Activated T-cell treated with anti-CD3 and anti-CD28 coated beads for 1 hour (primary cell): ENCODE measurements around the gene CYP39A1.

Experiments used
- DNase-seq: peaks from one replicate; pipeline ENCODE4 v3.0.0-alpha.2; 2020; ENCODE audit warnings: low read depth

The CYP39A1 gene

DNA sequence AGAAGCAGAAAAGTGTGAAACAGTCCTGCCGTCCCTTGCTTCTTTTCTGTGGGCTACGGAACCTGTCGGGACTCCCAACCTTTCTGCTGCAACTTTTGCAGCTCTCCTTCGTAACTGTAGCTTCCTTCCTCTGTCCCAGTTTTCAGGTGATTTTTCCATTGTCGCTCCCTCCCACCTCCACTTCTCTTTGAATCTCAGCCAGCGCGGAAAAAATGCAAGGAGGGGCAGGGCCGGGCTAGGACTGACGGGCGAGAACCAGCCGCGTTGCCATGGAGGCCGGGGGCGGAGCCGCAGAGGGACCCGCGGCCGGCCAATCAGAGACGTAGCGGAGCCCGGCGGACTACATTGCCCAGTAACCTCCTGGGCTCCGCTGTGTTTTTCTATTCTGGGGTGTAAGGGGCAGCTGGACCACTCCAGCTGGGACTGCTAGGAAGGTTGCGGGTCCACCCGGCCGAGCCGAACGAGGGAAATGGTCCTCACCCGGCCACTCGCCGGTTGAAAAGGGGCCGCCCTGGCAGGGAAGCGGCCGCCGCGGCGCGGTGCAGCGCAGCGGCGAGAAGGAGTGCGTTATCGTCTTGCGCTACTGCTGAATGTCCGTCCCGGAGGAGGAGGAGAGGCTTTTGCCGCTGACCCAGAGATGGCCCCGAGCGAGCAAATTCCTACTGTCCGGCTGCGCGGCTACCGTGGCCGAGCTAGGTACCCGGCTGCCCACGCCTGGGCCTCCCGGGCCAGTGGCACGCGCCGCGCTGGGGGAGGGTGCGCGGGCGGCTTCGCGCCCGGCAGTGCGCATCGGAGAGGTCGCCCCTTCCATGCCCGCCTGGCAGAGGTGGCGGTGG lies at the start of gene CYP39A1, which contains the start of gene SLC25A27:
Gene CYP39A1 (minus strand): TSS at position 216 of the 836 bp plus-strand sequence. CDS start 236 bp downstream, outside the sequence.
Gene SLC25A27 (plus strand): TSS at position 373 of the 836 bp plus-strand sequence. CDS start 218 bp downstream, at position 591.
- DNase-seq = peak; percentile 69

GRCh38 chr6:46699970-46700369 lies 47.4 kb upstream of the CYP39A1 start:
- DNase-seq = no peak

GRCh38 chr6:46690911-46691451 lies 38.4 kb upstream of the CYP39A1 start:
- no peak for DNase-seq

DNA sequence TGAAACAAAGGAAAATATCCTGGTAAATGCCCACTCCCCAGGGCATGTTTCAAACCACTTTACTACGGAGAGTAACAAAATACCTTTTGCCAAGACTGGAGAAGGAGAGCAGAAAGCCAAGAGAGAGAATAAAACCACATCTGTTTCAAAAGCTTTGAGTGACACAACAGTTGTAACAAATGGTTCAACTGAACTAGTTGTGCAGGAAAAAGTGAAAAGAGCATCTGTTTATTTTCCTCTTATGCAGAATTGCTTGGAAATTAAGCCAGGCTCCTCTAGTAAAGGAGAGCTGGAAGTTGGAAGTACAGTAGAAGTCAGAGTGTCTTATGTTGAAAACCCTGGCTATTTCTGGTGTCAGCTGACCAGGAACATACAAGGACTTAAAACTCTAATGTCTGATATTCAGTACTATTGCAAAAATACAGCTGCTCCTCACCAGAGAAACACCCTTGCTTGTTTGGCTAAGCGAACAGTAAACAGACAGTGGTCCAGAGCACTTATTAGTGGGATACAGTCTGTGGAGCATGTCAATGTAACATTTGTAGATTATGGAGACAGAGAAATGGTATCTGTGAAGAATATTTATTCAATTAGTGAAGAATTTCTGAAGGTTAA lies 37.6 kb upstream of the CYP39A1 start:
- DNase-seq = no peak

DNA sequence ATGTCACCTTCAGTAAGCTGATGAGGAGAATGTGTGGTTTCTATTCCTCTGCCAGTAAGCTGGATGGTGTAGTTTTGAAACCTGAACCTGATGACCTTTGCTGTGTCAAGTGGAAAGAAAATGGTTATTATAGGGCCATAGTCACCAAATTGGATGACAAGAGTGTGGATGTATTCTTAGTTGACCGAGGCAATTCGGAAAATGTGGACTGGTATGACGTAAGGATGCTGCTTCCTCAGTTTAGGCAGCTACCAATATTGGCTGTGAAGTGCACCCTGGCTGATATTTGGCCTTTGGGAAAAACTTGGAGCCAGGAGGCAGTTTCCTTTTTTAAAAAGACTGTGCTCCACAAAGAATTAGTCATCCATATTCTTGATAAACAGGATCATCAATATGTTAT lies 37.0 kb upstream of the CYP39A1 start:
- no peak for DNase-seq

DNA sequence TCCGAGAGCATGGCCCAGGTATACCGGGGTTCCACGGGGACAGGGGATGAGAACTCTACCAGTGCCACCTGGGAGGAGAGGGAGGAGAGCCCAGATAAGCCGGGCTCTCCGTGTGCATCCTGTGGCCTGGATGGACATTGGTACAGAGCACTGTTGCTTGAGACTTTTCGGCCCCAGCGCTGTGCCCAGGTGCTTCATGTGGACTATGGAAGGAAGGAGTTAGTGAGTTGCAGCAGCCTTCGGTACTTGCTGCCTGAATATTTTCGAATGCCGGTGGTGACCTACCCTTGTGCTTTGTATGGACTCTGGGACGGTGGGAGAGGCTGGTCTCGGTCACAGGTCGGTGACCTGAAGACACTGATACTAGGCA lies 36.3 kb upstream of the CYP39A1 start:
- no peak for DNase-seq

DNA sequence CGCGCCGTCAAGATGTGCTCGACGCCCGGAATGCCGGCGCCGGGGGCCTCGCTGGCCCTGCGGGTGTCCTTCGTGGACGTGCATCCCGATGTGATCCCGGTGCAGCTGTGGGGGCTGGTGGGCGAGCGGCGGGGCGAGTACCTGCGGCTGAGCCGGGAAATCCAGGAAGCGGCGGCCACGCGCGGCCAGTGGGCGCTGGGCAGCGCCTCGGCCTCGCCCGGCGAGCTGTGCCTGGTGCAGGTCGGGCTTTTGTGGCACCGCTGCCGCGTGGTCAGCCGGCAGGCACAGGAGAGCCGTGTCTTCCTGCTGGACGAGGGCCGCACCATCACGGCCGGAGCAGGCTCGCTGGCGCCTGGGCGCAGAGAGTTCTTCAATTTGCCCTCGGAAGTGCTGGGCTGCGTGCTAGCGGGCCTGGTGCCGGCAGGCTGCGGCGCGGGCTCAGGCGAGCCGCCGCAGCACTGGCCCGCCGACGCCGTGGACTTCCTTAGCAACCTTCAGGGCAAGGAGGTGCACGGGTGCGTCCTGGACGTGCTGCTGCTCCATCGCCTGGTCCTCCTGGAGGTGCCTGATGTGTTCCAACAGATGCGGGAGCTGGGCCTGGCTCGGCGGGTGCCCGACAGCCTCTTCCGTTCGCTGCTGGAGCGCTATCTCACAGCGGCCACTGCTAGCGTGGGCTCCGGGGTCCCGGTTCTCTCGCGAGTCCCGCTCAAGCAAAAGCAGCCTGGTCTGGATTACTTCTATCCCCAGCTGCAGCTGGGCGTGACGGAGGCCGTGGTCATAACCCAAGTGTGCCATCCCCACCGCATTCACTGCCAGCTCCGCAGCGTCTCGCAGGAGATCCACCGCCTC lies 35.7 kb upstream of the CYP39A1 start:
- DNase-seq = no peak

DNA sequence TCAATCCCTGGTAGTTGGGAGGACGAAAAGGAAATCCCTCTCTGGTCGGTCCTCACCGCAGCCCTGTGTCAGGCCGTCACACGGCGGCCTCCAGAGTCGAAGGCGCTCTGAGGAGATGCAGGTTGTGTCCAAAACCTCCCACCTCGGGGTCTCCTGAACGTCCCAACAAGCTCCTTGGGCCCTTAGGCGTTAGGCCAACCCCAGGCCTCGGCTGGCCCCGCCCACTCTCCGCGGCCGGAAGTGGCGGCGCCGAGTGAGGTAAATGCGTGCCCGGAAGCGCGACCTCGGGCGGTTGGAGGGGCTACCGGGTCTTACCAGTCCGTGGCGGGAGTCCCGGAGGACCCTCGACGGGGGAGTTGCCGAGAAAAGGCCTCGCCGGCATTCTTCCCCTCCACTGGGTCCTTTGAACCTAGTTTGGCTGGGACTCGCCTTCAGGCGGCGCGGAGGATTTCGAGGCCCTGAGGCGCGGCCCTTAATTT lies 35.0 kb upstream of the CYP39A1 start, which contains the start of gene TDRD6:
Gene TDRD6 (plus strand): TSS at position 267 of the 479 bp plus-strand sequence. CDS start 244 bp downstream, outside the sequence.
- no peak for DNase-seq

GRCh38 chr6:46684771-46685170 lies 32.2 kb upstream of the CYP39A1 start:
- no peak for DNase-seq

DNA sequence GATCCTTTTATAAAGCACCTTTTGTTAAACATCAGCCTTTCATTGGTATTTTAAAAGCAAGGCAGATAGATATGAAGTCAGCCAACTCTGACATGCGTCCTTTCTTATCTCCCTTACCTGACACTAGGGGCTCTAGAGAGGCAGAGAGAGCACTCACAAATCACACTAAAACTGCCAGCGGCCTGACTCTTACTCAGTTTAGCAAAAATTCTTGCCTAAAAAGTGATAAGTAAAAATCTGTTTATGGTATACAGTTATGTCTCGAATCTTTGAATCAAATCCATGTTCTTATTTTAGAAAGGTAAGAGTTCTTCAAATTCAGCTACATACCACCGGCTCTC lies 24.7 kb upstream of the CYP39A1 start:
- no peak for DNase-seq

GRCh38 chr6:46676604-46677313 lies 24.1 kb upstream of the CYP39A1 start:
- no peak for DNase-seq

- no peak for DNase-seq
Measured at GRCh38 chr6:46674410-46674809, 21.8 kb upstream of the CYP39A1 start.

DNA sequence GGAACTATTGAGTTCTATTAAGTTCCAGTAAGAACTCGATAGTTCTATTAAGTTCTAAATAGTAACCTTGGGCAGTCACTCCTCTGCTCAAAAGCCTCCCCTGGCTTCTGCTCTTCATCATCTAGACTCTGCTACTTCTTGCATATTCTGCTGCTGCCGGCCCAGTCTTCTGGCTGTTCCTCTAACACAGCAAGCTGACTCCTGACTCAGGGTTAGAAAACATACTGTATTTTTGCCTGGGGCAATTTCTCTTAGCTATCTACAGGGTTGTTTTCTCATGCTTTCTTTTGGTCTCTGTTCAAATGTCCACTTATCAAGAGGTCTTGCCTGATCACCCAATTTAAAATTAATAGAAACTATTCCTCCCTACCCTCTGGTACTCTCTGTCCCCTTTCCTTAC lies 14.8 kb upstream of the CYP39A1 start:
- no peak for DNase-seq

DNA sequence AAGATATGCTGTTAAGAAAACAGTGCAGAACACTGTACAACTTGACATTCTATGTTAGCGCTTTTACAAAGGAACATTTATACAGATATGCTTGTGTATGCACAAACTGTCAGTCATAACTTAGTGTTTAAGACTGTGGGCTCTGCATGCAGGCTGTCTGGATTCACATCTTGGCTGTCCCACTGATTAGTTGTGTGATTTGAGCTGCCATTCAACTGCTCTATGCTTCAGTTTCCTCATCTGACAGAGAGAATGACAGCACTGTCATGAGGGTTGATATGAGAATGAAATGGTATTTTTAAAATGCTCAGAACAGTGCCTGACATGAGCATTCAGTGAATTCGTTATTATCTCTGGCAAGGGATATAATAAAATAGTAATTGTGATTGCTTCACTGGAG lies 8.9 kb upstream of the CYP39A1 start:
- no peak for DNase-seq

- DNase-seq = no peak
Measured at GRCh38 chr6:46657642-46658041, 5.0 kb upstream of the CYP39A1 start.

DNA sequence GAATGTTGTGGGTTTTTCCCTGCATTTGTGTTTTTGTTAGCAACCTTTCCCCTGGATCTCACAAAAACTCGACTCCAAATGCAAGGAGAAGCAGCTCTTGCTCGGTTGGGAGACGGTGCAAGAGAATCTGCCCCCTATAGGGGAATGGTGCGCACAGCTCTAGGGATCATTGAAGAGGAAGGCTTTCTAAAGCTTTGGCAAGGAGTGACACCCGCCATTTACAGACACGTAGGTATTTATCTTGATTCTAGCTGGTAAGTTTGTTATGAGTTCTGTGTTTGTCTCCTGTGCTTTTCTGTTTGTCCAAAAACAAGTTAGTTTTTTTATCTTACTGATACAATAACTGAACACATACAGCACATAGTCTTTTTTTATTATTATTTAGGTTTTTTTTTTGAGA lies 3.2 kb upstream of the CYP39A1 start:
- no peak for DNase-seq

- DNase-seq = no peak
Measured at GRCh38 chr6:46653439-46654195, 999 bp upstream of the CYP39A1 start.

DNA sequence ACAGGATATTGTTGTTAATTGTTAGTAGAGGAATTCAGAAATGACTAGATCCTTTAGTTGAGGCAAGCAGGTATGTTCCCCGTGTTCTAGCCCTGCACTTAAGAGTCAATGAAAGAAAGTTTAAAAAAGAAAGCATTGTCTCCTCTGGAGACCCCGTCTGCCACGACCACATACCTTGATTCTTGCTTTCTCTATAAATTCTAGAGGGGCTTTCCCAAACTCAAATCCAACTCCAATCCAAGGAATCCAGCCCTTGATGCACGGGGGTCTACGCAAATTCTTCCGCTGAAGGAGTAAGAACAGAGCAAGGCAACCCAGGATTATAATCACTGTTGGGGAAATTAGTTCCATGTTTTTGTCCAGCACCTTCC lies 401 bp downstream of the CYP39A1 start:
- no peak for DNase-seq

GRCh38 chr6:46651816-46652215 lies 802 bp downstream of the CYP39A1 start:
- no peak for DNase-seq

DNA sequence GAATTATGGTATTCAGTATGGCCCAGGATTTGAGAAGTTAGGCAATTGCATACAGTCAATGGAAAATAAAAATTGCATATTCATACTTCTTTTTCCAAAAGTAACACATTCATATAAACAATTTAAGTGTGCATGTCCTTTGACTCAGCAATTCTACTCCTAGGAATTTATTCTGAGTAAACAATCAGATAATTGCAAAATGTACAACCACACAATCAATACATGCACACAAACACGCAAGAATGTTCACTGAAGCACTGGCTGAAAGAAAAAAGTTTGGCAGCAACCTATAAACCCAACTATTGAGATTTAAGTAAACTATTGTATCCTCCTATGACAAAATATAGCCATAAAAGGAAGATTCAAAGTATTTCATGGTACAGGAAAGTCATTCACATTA lies 1.6 kb downstream of the CYP39A1 start:
- no peak for DNase-seq
